ENCODE data around the gene CDK5RAP1. TPM values are rescaled to one million over a fixed set of nuclear protein-coding genes. Genes with fewer than 3 reads are reported as not detected.

The CDK5RAP1 gene
- polyA plus RNA-seq, 3 donors, result 32.3 to 50.1 (median 36.6) TPM

- DNase-seq, result no peak
Measured at GRCh38 chr20:33338467-33339258, 62.7 kb downstream of the CDK5RAP1 start.

DNA sequence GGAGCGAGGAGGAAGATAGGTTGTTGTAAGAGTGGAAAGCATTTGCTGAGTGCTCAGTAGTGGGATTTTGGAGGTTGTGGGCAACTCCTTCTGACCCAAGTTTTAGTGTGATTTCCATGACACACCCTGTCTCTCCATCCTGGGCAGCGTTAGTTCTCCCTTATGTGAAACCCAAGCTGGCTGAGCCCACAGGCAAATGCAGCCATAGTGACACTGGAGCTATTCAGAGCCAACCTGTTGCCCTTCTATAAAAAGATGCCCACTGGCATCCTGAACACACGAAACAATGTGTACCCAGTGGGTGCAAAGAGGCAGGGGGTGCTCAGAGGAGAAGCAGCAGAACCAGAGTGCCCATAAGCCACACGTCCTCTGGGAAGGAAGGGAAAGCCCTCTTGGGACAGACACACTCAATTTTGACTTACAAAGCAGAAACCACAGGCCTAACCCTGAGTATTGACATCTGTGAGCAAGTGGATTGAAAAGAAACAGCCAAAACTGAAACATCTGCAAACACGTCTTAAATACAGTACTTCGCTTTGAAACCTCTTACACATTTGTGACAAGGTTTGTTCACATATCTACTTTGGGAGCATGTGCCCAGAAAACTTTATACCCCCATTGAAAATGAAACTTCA lies 63.7 kb downstream of the CDK5RAP1 start:
- no peak for DNase-seq

- DNase-seq, result no peak
Measured at GRCh38 chr20:33337119-33337518, 64.2 kb downstream of the CDK5RAP1 start.

DNA sequence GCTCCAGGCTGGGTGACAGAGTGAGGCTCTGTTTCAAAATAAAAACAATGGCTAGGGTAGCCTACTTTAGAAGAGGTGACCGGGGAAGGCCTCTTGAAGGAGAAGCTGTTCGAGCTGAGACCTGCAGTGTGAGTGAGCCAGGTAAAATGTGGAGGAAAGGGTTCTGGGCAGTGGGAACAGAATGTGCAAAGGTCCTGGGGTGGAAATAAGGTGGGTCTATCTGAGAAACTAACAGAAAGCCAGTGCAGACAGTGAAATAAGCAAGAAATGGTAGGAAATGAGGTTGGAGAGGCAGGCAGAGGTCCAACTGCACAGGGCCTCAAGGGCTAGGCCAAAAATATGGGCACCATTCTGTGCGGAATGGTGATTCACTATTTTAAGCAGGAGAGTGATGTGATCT lies 64.9 kb downstream of the CDK5RAP1 start:
- DNase-seq, result no peak

- DNase-seq, result no peak
Measured at GRCh38 chr20:33334111-33334510, 67.2 kb downstream of the CDK5RAP1 start.

GRCh38 chr20:33333616-33334015 lies 67.7 kb downstream of the CDK5RAP1 start:
- no peak for DNase-seq

GRCh38 chr20:33332905-33333456 lies 68.3 kb downstream of the CDK5RAP1 start:
- no peak for DNase-seq

- DNase-seq, result no peak
Measured at GRCh38 chr20:33328157-33329137, 72.9 kb downstream of the CDK5RAP1 start.

- no peak for DNase-seq
Measured at GRCh38 chr20:33325350-33325749, 76.0 kb downstream of the CDK5RAP1 start.

DNA sequence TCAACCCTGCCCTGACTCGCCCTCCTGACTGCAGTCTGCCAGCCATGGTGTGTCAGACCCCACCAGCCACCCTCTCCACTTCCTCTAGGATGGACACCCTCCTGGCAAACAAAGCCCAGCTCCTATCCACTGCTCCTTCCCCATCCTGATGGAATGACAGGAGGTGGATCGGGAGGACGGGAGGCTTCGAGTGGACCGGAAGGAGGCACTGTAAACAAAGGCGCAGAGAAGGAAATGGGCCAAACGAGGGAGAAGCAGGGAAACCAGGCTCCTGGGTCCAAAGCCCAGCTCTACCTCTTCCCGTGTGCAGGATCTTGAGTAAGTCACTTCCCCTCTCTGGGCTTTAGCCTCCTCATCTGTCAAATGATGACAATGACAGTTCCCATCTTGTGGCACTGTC lies 78.1 kb downstream of the CDK5RAP1 start:
- no peak for DNase-seq

- no peak for DNase-seq
Measured at GRCh38 chr20:33322456-33322855, 78.9 kb downstream of the CDK5RAP1 start.

DNA sequence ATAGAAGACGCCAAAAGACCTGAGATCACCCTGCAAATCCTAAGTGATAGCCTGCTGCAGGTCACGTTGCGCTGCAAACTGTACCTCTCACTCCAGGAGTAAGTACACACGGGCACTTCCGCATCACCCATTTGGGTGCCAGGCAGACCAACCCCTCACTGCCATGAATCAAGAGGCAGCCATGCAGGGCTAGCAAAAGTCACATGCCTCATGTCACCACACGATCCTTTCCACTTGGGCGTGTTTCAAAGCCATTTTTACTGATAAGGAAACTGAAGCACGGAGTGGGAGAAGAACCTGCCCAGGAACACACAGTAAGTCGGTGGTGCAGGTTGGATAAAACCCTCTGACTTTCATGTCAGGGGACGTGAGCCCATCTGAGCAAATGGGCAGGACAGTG lies 81.3 kb downstream of the CDK5RAP1 start:
- DNase-seq, result no peak

DNA sequence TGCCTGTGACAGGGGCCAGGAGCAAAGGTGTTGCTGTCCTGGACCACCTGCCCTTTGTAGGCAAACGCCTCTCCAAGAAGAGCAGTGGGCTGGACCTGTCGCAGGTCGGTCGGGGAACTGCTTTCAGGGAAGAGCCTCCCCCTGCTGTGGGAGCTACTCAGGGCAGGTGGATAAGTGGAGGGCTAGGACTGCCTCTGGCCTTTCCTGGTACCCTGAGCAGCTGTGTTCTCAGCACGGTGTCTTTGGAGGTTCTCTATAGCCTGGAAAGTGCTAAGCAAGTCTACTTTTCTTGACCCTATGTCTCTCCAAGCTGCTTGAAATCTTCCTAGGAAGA lies 83.3 kb downstream of the CDK5RAP1 start:
- no peak for DNase-seq

- DNase-seq, result no peak
Measured at GRCh38 chr20:33317424-33318095, 83.8 kb downstream of the CDK5RAP1 start.

- DNase-seq, result no peak
Measured at GRCh38 chr20:33316958-33317357, 84.4 kb downstream of the CDK5RAP1 start.

DNA sequence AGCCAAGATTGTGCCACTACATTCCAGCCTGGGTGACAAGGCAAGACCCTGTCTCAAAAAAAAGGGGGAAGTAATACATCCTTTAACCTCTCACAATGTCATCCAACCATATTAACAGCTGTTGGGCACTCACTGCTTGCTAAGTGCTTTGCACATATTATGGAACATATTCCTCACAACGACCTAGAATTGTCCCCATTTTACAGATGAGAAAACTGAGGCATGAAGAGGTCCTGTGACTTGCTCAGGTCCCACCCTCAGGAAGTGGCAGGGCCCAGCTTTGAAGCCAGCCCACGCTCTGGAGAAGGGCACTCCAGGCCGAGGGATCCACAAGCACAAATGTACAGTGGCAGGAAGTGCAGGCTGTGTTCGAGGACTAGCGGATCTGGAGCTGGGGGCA lies 85.0 kb downstream of the CDK5RAP1 start:
- no peak for DNase-seq

GRCh38 chr20:33313686-33314314 lies 87.5 kb downstream of the CDK5RAP1 start:
- no peak for DNase-seq

DNA sequence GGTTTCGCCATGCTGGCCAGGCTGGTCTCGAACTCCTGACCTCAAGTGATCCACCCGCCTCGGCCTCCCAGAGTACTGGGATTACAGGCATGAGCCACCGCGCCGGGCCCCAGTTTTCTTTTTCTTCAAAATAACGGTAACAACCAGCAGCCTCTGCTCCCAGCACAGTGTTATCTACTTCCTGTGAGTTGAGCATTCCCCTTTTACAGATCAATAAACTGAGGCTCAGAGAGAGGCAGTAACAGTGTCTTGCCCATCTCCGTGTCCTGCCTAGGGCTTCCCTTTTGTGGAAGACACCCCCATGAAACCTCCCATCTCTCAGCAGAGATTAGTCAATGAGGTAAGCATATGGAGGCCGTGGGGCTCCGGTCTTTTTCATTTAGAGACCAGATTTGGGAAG lies 88.7 kb downstream of the CDK5RAP1 start:
- DNase-seq, result no peak

- DNase-seq, result no peak
Measured at GRCh38 chr20:33311996-33312395, 89.3 kb downstream of the CDK5RAP1 start.

GRCh38 chr20:33311011-33311410 lies 90.3 kb downstream of the CDK5RAP1 start:
- DNase-seq, result no peak

DNA sequence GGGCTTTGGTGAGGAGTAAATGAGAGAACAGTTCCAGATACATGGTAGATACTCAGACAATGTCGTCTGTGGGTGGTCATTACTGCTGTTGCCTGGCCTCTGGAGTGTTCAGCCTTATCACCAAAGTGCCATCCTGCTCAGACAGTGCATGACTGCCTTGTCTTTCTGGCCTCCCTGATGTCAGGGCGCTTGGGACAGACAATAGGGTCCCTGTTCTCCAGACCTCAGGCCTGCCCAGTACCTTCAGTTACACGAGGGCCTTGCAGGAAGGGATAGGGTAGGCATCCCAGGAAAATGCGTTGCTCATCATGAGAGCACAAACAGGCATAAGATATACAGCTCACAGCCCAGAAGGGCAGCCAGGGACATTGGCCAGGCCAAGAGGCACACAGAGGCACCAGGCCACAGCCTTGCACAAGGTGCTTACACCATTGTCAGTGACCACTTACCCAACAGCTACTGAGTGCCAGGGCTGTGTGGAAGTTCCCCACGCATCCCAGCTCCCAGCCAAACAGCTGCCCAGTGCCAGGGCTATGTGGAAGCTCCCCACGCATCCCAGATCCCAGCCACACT lies 90.9 kb downstream of the CDK5RAP1 start:
- DNase-seq, result no peak
